Mesothelial cell of epicardium (in vitro differentiated cells): ENCODE results near the gene GCSAML. TPM values are rescaled to one million over a fixed set of nuclear protein-coding genes. Genes with fewer than 3 reads are reported as not detected.

ENCODE experiments used
- DNase-seq, 2 experiments: peaks; one replicate each; pipeline ENCODE4 v3.0.0; 2021; ENCODE audit warnings: low spot score in 2 of 2; ENCODE audit not compliant: unreplicated experiment in 2 of 2
- H3K27ac Mint-ChIP-seq: 2 replicates; pipeline ENCODE4 v1.8.0; 2021; ENCODE audit warnings: mixed read lengths
- H3K27me3 Mint-ChIP-seq: 2 replicates; pipeline ENCODE4 v1.8.0; 2021; ENCODE audit warnings: low read depth, mixed read lengths
- H3K36me3 Mint-ChIP-seq: 2 replicates; pipeline ENCODE4 v1.8.0; 2021; ENCODE audit warnings: mixed read lengths
- H3K4me1 Mint-ChIP-seq: 2 replicates; pipeline ENCODE4 v1.8.0; 2021; ENCODE audit warnings: mixed read lengths
- H3K4me3 Mint-ChIP-seq: 2 replicates; pipeline ENCODE4 v1.8.0; 2021; ENCODE audit warnings: mild to moderate bottlenecking, moderate library complexity, mixed read lengths
- H3K9me3 Mint-ChIP-seq: 2 replicates; pipeline ENCODE4 v1.8.0; 2021; ENCODE audit warnings: mixed read lengths
- CTCF ChIP-seq: fragments of 200-600 bp; sonication (generic); IDR thresholded peaks from one replicate; pipeline ENCODE4 v1.5.0; 2021; ENCODE audit warnings: antibody characterized with exemption; ENCODE audit not compliant: unreplicated experiment
- total RNA-seq: library from RNA; stranded (reverse); gene quantifications from 3 replicates; pipeline ENCODE4 v1.2.1, GENCODE V29; 2021

GCSAML gene
- total RNA-seq, 1 donor from 2014 or later, result not detected

DNA sequence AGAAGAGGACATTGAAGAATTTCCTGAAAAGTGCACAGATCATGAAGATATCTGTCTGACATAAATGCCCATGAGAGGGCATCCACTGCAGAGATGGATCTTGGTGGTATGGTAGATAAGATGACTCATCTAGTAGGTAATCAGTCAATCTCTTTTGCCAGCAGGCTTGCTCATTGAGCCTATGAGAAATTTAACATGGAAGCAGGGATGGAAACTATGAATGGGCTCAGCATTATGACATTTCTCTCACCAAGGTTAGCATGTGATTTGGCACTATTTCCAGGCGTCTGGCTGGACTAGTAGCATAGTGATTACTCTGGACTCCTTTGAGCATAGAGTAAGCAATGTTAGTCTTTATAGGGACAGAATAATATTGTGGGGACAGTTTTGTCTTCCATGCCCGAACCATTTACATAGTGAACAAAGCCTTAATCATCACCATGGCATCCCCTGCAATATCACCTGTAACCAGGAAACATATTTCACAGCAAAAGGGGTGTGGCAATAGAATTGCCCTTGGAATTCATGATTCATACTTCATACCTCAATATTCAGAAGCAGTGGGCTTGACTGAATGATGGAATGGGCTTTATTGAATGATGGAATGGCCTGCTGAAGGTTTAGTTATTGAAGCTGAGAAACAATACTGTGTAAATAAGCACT, 20.0 kb upstream of the GCSAML start:
- Mint-ChIP-seq H3K9me3 (no peaks in the 10 kb centered on the region), H3K27ac (no peak overlapping the region), H3K36me3 (no peaks in the 10 kb centered on the region), H3K4me3 (no peak overlapping the region), H3K27me3 (peaks cover 7% of the 10 kb centered on the region), H3K4me1 (no peaks in the 10 kb centered on the region)
- no peak for TF ChIP-seq CTCF
- DNase-seq, result no peak

DNA sequence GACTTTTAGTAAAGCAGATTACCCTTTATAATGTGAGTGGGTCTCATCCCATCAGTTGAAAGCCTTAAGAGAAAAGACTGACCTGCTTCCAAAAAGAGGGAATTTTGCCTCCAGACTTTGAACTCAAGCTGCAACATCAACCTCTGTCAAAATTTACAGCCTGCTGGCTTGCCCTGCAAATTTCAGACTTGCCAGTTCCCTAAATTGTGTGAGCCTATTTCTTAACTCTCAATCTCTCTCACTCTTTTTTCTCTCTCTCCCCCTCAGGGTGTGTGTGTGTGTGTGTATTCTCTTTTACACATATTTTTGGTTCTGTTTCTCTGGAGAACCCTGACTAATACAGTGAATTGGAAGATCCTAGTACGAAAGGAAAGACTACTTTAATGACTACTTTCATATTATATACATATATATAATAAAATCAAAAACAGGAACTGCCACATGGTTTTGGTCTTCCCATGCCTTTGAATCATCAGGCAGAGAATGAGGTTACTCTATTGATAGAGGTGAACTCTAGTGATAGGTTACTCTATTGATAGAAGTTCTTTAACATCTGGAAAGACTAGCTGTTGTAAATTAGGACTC, 19.1 kb upstream of the GCSAML start:
- no peaks in the 10 kb centered on the region for H3K4me1 Mint-ChIP-seq
- no peak for TF ChIP-seq CTCF
- no peaks in the 10 kb centered on the region for H3K36me3 Mint-ChIP-seq
- DNase-seq, result no peak
- peaks cover 7% of the 10 kb centered on the region for H3K27me3 Mint-ChIP-seq
- no peak overlapping the region for H3K27ac Mint-ChIP-seq
- no peak overlapping the region for H3K4me3 Mint-ChIP-seq
- no peaks in the 10 kb centered on the region for H3K9me3 Mint-ChIP-seq

DNA sequence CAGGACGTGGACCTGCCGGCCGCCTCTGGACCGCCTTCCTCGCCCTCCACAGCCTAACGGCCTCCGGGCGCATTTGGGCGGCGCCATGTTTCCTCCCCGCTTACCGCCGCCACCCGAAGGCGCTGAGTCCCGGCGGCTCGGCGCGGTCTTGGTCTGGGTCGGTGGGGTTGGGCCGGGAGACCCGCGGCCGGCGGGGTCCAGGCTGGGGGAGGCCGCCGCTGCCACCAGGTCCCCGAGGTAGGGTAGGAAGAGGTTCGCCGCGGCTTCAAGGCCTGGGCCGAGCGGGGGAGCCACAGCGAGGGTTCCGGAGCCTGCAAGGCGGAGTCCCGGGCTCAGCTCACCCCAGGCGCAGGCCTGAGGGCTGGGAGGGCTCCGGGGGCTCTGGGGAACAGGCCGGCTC, 18.1 kb upstream of the GCSAML start:
- H3K4me3 Mint-ChIP-seq, result no peak overlapping the region

DNA sequence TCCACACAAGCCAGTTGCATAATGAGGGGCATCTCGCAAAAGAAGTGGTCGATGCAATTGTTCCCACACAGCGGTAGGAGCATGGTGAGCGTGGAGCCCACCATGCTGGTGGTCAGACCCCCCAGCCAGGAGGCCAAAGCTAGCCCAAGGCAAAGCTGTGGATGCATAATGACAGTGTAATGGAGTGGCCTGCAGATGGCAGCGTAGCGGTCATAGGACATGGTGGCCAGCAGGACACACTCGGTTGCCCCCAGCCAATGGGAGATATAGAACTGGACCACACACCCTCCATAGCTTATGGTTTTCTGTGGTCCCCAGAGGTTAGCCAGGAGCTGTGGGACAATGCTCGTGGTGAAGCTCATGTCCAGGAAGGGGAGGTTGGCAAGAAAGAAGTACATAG, 17.0 kb upstream of the GCSAML start:
- Mint-ChIP-seq H3K9me3 (no peaks in the 10 kb centered on the region), H3K4me1 (no peaks in the 10 kb centered on the region)

More for the DNA sequence above, 18.1 kb upstream of the GCSAML start:
- TF ChIP-seq CTCF, result no peak
- H3K36me3 Mint-ChIP-seq, result no peaks in the 10 kb centered on the region
- DNase-seq, result no peak
- H3K27ac Mint-ChIP-seq, result no peak overlapping the region
- H3K4me1 Mint-ChIP-seq, result no peaks in the 10 kb centered on the region
- H3K9me3 Mint-ChIP-seq, result no peaks in the 10 kb centered on the region
- peaks cover 7% of the 10 kb centered on the region for H3K27me3 Mint-ChIP-seq

DNA sequence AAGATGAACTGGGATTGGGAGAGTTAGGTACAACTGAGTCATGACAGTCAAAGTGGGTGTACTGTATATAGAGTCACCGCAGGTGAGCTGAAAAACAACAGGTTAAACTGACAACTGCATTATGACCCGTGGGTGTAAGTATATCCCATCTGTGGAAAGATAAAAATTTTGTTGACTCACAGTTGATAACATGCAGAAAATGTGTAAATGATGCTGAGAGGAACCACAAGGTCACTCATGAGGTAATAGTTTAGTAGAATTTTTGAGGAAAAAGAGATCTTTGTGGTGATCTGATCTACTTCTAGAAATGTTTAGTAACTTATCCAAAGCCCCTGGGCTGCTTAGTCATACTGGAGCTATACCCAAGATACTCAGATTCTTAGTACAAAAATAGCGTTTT, 13.5 kb upstream of the GCSAML start:
- Mint-ChIP-seq H3K4me1 (peaks cover 2% of the 10 kb centered on the region), H3K27ac (no peak overlapping the region), H3K36me3 (no peaks in the 10 kb centered on the region), H3K9me3 (peaks cover 11% of the 10 kb centered on the region), H3K4me3 (no peak overlapping the region), H3K27me3 (no peaks in the 10 kb centered on the region)
- TF ChIP-seq CTCF, result no peak
- no peak for DNase-seq

More for the DNA sequence above, 17.0 kb upstream of the GCSAML start:
- Mint-ChIP-seq H3K4me3 (no peak overlapping the region), H3K27me3 (peaks cover 3% of the 10 kb centered on the region), H3K36me3 (no peaks in the 10 kb centered on the region), H3K27ac (no peak overlapping the region)
- DNase-seq, result no peak
- TF ChIP-seq CTCF, result no peak
